Stimulated activated CD4-positive, alpha-beta T cell treated with anti-CD3 and anti-CD28 coated beads, TNF-alpha, amount 100 ng/mL, for 48 hours (primary cell): Measurements from ENCODE around the gene CDH4.

Experiments
- DNase-seq, 3 donors: peaks; one replicate each; pipeline ENCODE4 v3.0.0-alpha.2; 2020; ENCODE audit warnings: low read depth in 3 of 3

Gene CDH4

DNA sequence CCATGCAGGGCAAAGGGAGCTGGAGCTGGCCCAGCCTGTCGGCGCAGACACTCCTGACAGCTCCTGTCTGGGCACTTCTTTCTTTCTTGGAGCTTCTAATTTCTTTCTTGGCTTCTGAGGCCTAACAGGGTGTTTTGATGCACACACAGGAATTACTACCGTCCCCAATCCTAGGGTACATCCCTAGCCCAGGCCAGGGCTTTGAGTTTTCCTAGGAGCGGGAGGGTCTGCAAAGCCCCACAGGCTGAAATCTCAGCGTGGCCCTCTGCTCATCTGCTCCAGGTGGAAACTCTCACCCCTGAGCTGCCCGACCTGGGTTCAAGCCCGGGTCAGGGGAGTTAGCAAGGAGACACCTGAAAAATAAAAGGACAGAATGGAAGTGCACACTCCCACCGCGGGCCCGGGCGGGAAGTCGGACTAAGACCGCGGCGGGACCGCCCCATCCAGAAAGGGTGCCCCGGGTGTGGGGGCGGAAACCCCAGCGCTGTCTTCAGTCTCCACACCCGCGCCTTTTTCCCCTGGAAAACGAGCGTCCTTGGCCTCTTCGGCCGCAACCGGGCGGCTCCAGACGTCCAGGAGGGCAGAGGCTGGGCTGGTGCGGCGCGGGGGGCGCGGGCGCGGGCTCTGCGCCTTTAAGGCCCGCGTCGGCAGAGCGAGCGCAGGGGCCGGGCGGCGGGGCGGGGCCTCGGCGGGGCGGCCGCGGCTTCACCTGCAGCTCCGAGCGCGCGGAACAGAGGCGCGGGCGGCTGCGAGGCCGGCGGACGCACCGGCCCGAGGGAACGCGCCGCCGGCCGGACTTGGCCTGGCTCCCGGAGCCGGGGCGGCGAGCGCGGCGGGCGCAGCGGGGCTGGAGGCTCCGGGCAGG, at the start of gene CDH4:
CDH4 (plus strand) TSS at position 733 of the 865 bp plus-strand sequence.
- no peak for DNase-seq

DNA sequence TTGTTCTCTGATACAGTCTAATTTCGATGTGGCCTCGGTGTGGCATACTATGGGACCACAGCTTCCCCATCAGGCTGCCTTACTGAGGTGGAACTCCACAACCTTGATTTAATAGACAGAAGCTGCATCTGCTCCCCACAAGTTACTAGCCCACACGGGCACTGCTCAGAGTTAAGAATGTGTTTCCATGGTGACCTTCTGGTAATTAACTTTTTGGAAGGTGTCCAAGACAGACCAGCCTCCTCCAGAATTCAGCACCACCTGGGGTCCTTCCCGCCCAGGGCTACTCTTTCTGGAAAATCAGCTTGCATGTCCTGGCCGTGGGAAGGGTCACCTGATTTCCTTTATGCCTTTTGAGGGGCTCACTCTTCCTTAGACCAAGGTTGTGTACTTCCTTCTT, 48.7 kb upstream of the CDH4 start:
- DNase-seq: no peak

- no peak for DNase-seq
Observed at GRCh38 chr20:61204206-61204605, 47.9 kb upstream of the CDH4 start.

GRCh38 chr20:61205769-61206168, 46.3 kb upstream of the CDH4 start:
- no peak for DNase-seq

GRCh38 chr20:61210862-61211261, 41.2 kb upstream of the CDH4 start:
- DNase-seq: no peak

- no peak for DNase-seq
Observed at GRCh38 chr20:61217848-61218247, 34.2 kb upstream of the CDH4 start.

DNA sequence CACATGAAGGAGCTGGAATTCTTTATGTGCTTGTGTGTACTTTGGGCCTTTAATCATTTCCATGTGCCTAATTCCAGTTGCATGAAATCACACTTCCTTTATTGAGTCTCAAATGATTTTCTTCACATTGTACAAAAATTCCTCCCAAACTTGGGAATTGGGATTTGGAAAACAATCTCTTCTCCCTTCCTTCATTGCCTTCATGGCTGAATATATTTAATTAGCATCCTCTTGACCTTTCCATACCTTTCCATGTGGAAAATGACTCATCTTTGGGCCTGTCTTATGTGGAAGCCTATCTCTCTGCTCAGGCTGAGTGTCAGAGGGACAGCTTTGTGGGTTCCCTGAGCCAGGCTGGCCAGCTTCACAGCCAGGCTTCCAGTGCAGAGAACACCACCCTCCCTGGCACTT, 33.0 kb upstream of the CDH4 start:
- DNase-seq: no peak

DNA sequence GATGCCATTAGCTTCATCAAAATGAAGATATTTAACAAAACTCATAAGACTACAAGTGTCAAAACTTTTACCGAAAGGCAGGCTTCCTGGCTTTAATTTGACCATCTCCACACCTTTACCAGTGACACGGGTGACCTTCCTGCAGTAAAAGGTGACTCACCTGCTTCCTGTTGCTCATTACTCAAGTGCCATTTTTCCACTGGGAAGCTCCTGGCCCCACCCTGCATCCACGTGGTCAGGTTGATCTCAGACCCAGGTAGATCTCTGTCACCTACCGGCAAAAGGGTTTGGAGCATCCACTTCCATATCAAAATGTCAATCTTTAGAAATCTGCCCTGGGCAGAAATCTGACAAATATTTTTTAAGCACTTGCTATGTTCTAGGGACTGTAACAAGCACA, 31.9 kb upstream of the CDH4 start:
- DNase-seq: no peak

DNA sequence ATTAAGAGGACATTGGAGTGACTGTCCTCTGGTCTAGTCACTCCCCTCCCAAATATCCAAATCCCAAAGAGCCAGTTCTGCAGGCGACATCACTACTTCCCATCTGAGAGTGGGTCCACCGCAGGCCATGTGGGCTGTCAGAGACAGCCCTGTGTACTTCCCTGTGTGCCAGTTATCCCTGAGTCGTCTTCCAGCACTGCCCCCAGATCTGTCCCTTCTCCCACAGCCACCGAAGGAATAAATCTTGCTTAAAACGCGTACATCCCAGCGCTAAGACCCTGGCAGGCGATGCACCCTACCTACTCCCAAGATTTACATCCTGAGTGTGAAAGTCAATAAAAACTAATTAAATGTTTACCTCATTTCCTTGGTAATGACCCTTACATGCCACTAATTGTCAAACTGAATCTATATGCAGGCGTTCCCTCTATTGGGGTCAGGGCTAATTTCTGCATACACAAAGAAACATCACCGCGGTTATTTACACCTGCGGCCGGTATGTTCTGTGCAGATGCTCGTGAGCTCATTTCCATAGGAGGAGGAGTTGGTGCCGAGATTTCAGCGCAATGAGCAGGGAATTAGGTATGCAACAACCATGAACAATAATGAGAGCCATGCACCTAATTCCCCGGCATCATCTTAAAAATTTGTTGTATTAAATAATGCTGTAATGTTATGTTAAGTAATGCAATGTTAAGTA, 31.3 kb upstream of the CDH4 start:
- no peak for DNase-seq

- no peak for DNase-seq
Observed at GRCh38 chr20:61222699-61223098, 29.4 kb upstream of the CDH4 start.

GRCh38 chr20:61223121-61223520, 28.9 kb upstream of the CDH4 start:
- no peak for DNase-seq

GRCh38 chr20:61230166-61230565, 21.9 kb upstream of the CDH4 start:
- DNase-seq: no peak

- DNase-seq: no peak
Observed at GRCh38 chr20:61233590-61233989, 18.5 kb upstream of the CDH4 start.

DNA sequence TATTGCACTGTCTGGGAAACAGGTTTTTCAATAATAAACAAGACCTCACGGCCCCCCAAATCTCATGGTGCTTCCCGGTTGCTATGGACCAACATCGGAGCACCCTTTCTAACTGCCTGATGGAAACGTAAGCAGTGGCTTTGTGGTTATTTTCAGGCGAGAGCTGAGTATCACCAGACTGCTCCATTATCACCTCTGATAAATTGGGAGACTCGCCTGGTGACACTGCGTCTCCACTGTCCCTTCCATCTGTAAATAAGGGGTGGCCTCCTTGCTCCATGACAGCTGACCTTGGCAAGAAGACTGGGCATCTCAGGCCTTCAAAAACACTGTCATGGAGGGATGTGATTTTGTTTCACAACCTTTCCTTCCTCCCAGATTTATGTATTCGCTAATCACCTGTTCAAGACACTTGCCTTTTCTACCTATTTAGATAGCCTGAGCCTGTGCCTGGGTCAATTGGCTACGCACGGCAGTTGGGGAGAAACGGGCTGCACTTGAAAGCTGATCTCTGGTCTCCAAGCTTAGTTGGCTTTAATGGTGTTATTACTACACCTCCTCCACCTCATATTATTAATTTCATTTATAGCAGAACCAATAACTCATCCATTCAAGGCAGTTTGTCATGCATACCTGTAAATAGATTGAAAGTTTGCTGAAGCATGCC, 17.7 kb upstream of the CDH4 start:
- DNase-seq: no peak

DNA sequence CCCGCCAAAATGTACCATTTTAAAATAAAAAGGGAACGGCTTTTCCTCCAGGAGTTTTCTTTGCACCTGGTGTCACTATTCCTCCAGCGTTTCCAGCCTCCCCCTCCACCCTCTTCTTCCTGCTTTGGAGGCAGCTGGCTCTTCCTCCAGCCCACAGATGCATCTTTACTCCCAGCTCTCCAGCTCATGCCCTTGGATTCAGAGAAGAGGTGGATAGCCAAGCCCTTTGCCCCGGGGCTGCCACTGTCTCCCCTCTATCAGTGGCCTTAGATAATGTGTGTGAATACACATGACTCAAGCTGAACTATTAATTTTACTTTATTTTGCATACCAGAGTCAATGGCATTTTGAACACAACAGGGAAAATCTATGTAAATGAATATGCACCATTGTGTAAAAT, 15.3 kb upstream of the CDH4 start:
- no peak for DNase-seq

DNA sequence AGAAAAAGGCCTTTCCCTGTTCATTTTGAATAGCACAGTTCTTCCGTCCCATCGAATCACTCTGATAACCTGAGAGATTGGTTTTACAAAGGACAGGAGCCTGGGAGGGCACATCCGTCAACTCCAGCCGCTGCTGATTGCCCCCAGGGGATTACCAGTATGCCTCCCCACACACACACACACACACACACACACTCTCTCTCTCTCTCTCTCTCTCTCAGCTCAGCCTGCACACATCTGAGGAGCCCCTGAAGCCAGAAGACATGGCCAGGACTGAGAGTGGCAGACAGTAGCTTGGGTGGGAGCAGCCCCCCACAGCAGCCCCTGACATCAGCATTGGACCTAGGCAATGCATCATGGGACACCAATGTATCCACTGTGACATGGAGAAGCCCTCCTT, 13.2 kb upstream of the CDH4 start:
- no peak for DNase-seq

DNA sequence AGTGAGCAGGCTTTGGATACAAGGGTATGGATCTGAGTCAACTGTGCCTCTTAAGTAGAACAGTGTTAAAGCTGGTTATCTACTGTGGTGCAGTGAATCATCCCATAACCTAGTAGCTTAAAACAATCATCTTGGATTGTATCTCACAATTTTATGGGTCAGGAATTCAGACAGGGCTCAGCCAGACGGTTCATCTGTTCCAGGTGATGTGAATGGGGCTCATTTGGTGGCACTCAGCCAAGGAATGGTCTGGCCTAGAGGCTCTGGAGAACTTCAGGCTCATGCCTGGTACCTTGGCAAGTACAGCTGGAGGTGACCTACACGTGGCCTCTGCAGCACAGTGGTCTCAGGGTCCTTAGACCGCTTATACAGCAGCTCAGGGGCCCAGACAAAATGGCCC, 11.2 kb upstream of the CDH4 start:
- no peak for DNase-seq

DNA sequence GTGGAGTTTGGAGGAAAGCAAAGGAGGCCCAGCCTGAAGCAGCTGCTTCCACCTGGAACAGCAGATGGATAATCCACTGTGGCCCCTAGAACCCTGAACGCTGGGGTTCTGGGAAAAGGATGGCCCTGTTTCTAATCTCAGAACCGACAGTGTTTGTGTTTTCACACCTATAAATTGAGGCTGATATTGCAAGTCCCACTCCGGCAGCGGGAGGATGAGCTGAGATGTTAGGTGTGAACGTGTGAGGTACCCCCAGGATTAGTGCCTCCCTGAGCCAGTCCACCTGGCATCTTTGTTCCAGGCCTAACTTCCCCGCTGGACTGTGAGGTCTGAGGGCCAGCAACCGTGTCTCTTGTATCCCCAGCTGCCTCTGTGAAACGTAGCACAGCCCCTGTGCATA, 7.8 kb upstream of the CDH4 start:
- DNase-seq: no peak

DNA sequence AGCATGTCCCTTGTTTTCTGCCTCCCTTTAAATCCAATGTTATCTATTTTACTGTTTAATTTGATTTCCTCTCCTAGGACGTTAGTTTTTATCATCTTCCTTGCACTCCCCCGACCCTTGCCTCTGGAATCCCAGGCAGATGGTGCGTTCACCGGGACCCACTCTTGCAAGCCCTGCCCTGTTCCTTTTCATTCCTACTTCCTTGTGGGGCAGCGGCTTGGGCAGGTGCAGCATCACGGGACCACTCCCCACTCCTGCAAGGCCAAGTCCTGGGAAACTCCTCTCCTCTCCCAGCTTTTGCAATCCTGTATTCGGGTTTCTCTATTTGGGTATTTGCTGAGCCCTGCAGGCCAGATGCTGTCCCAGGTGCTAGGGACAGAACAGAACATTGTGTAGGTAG, 5.8 kb upstream of the CDH4 start:
- no peak for DNase-seq

GRCh38 chr20:61249626-61250025, 2.4 kb upstream of the CDH4 start:
- DNase-seq: no peak

GRCh38 chr20:61252601-61253263, 671 bp downstream of the CDH4 start:
- DNase-seq: no peak

GRCh38 chr20:61253264-61253639, 1.2 kb downstream of the CDH4 start:
- DNase-seq: no peak
